GM12878 (cell line): Measurements from ENCODE around the gene ARHGAP9. TPM values are rescaled to one million over a fixed set of nuclear protein-coding genes. Genes with fewer than 3 reads are reported as not detected.

Experiments
- ATAC-seq: fragments of 200-7000 bp; cut with Tn5 transposase; 3 replicates; pipeline ENCODE4 v1.9.1; 2020; ENCODE audit warnings: mild to moderate bottlenecking, moderate library complexity
- BruUV-seq: library from RNA; stranded (reverse); fragments of 400-500 nt; replicated peaks from 2 replicates; lab custom pipeline; 2021; lab: Mats Ljungman, UMichigan
- CTCF ChIA-PET: fragments of 300-600 bp; sonication (Branson Sonifier 250); formaldehyde crosslinking; extraction: SDS; loops from one replicate; lab custom pipeline; 2021; ENCODE audit warnings: inconsistent platforms; lab: Yijun Ruan, JAX
- POLR2A ChIA-PET: fragments of 350-600 bp; formaldehyde crosslinking; extraction: SDS; loops from one replicate; lab custom pipeline; 2021; ENCODE audit warnings: inconsistent platforms; lab: Charles Lee
- RAD21 ChIA-PET: fragments of 300-600 bp; sonication (Branson Sonifier 250); formaldehyde crosslinking; loops from one replicate; lab custom pipeline; 2023; ENCODE audit warnings: antibody characterized with exemption; ENCODE audit not compliant: unreplicated experiment; lab: Charles Lee
- SMC1A ChIA-PET: fragments of 300-600 bp; sonication (Branson Sonifier 250); formaldehyde crosslinking; loops from one replicate; lab custom pipeline; 2023; ENCODE audit not compliant: unreplicated experiment, uncharacterized antibody; lab: Charles Lee
- DNase-seq: peaks from one replicate; pipeline ENCODE4 v3.0.0-alpha.2; 2011; ENCODE audit warnings: low read depth, low spot score
- FAIRE-seq: peaks from 3 replicates; lab custom pipeline; 2011; peaks lifted over from hg19 to GRCh38; lab: Jason Lieb, UNC
- H2AFZ ChIP-seq: 2 replicates; pipeline ENCODE4 v1.6.0; 2011; ENCODE audit warnings: low read depth, low read length, control low read depth; ENCODE audit not compliant: control insufficient read depth
- H3K27ac ChIP-seq: 2 replicates; pipeline ENCODE4 v1.5.1; 2011; ENCODE audit warnings: control low read depth; ENCODE audit not compliant: control insufficient read depth, insufficient read depth
- H3K27me3 ChIP-seq, 2 experiments: replicated peaks in 1 of 2; 2 replicates each; pipeline versions ENCODE4 v1.6.0 to v1.6.1; 2011; ENCODE audit warnings: low read length in 1 of 2; ENCODE audit not compliant: control insufficient read depth in 2 of 2, insufficient read depth in 2 of 2
- H3K36me3 ChIP-seq, 2 experiments: 2 replicates each; pipeline ENCODE4 v1.5.1; 2011; ENCODE audit warnings: low read length in 1 of 2; ENCODE audit not compliant: control insufficient read depth in 2 of 2, insufficient read depth in 2 of 2
- H3K4me1 ChIP-seq: 2 replicates; pipeline ENCODE4 v1.6.1; 2011; ENCODE audit warnings: mild to moderate bottlenecking, low read length, moderate library complexity, mixed read lengths; ENCODE audit not compliant: control insufficient read depth, insufficient read depth
- H3K4me2 ChIP-seq: 2 replicates; pipeline ENCODE4 v1.6.0; 2011; ENCODE audit warnings: control low read depth; ENCODE audit not compliant: control insufficient read depth, insufficient read depth
- H3K4me3 ChIP-seq: fragments of 200-600 bp; sonication (generic); 2 replicates; pipeline ENCODE4 v1.5.1; 2016
- H3K79me2 ChIP-seq: 2 replicates; pipeline ENCODE4 v1.6.0; 2011; ENCODE audit warnings: low read length; ENCODE audit not compliant: control insufficient read depth, insufficient read depth
- H3K9ac ChIP-seq: 2 replicates; pipeline ENCODE4 v1.8.0; 2011; ENCODE audit warnings: low read length, control low read depth, mixed read lengths; ENCODE audit not compliant: control insufficient read depth, insufficient read depth
- H3K9me3 ChIP-seq: replicated peaks from 3 replicates; pipeline ENCODE4 v1.5.1; 2011; ENCODE audit warnings: mild to moderate bottlenecking, low read length; ENCODE audit not compliant: control insufficient read depth, insufficient read depth
- H4K20me1 ChIP-seq: 2 replicates; pipeline ENCODE4 v1.6.0; 2011; ENCODE audit not compliant: control insufficient read depth, insufficient read depth
- ASH2L ChIP-seq: fragments of 300-600, 200-600 bp; sonication (generic); IDR thresholded peaks from 2 replicates; pipeline ENCODE4 v1.6.1; 2017; ENCODE audit warnings: low read depth, mild to moderate bottlenecking, borderline replicate concordance
- CBX5 ChIP-seq: sonication (generic); IDR thresholded peaks from 2 replicates; pipeline ENCODE4 v1.6.1; 2016; ENCODE audit warnings: low read depth, moderate library complexity, mild to moderate bottlenecking, inconsistent platforms
- EED ChIP-seq: sonication (generic); IDR thresholded peaks from 2 replicates; pipeline ENCODE4 v1.6.1; 2016; ENCODE audit warnings: antibody characterized with exemption, low read depth
- NBN ChIP-seq: fragments of 450-650 bp; IDR thresholded peaks from 2 replicates; pipeline ENCODE4 v1.6.1; 2016
- NFYA ChIP-seq: IDR thresholded peaks from 2 replicates; pipeline ENCODE4 v1.6.1; 2011; ENCODE audit warnings: low read depth, mild to moderate bottlenecking, low read length, improper control_type of control experiment, borderline replicate concordance
- NR2C2 ChIP-seq: IDR thresholded peaks from 2 replicates; pipeline ENCODE4 v1.6.1; 2011; ENCODE audit warnings: borderline replicate concordance, low read depth; ENCODE audit not compliant: control insufficient read depth, insufficient read length
- PAX8 ChIP-seq: fragments of 450-650 bp; IDR thresholded peaks from 2 replicates; pipeline ENCODE4 v1.6.1; 2017; ENCODE audit warnings: mild to moderate bottlenecking, moderate library complexity
- POU2F2 ChIP-seq: IDR thresholded peaks from 3 replicates; pipeline ENCODE4 v1.6.1; 2011; ENCODE audit warnings: low read depth, mild to moderate bottlenecking, low read length, borderline replicate concordance
- STAT1 ChIP-seq: fragments of 450-650 bp; conservative IDR thresholded peaks from 2 replicates; pipeline ENCODE4 v1.6.1; 2014; ENCODE audit warnings: antibody characterized with exemption, mild to moderate bottlenecking
- SUPT20H ChIP-seq: IDR thresholded peaks from 2 replicates; pipeline ENCODE4 v1.6.1; 2011; ENCODE audit warnings: low read depth, mild to moderate bottlenecking, low read length, moderate library complexity, borderline replicate concordance; ENCODE audit not compliant: control insufficient read depth
- TCF7 ChIP-seq: IDR thresholded peaks from 2 replicates; pipeline ENCODE4 v1.6.1; 2014; ENCODE audit warnings: antibody characterized with exemption, borderline replicate concordance
- WRNIP1 ChIP-seq: IDR thresholded peaks from 2 replicates; pipeline ENCODE4 v1.6.1; 2011; ENCODE audit warnings: low read depth, low read length, improper control_type of control experiment, borderline replicate concordance
- WGBS: methylation state at CpG from one replicate; pipeline ENCODE4 v1.1.6; 2016; ENCODE audit warnings: low lambda C conversion rate; ENCODE audit not compliant: insufficient replicate concordance, insufficient coverage; ENCODE audit errors: missing lambda C conversion rate; 5-methylcytosine and 5-hydroxymethylcytosine counted together
- in situ Hi-C: fragments of 300-500 bp; cut with MboI; formaldehyde crosslinking; loops from 9 replicates; pipeline ENCODE4 v1.14.3; 2018; ENCODE audit warnings: mixed read lengths
- intact Hi-C: fragments of 100-400 bp; cut with micrococcal nuclease; formaldehyde crosslinking; loops from one replicate; pipeline ENCODE4 v1.14.2; 2022; ENCODE audit not compliant: unreplicated experiment
- polyA plus RNA-seq, 11 experiments: library from polyadenylated mRNA; depleted of rRNA in 4 of 11; unstranded in 6 of 11; stranded (reverse) in 5 of 11; fragments of >200 nt; fragmentation: Nextera tagmentation in 4 of 11; fragmentation: Illumina TruSeq in 1 of 11; extraction: Ambion mirVana in 4 of 11; extraction: Trizol in 1 of 11; gene quantifications; 1 replicate in 1 of 11; 2 replicates in 10 of 11; pipeline versions ENCODE4 v1.2.1 to v1.2.3, GENCODE V29; 2011 to 2016; ENCODE audit warnings: inconsistent platforms in 2 of 11, missing spikeins in 2 of 11, low read depth in 1 of 11
- total RNA-seq, 4 experiments: library from RNA; depleted of rRNA in 3 of 4; stranded (reverse); fragments of >200 nt in 3 of 4; fragmentation: Illumina TruSeq in 1 of 4; extraction: Trizol in 1 of 4; gene quantifications; 2 replicates each; pipeline versions ENCODE4 v1.2.1 to v1.2.3, GENCODE V29; 2013 to 2021
- TF ChIP-seq, protein P1 (sequence below): IDR thresholded peaks from 2 replicates; pipeline ENCODE4 v1.6.1; 2012; ENCODE audit warnings: improper control_type of control experiment, low read depth, low read length; ENCODE audit not compliant: insufficient replicate concordance
- TF ChIP-seq, protein P2 (sequence below): IDR thresholded peaks from 2 replicates; pipeline ENCODE4 v1.6.1; 2011; ENCODE audit warnings: borderline replicate concordance, low read depth, mild to moderate bottlenecking, moderate library complexity, low read length; ENCODE audit not compliant: insufficient read depth, poor library complexity, severe bottlenecking
- TF ChIP-seq, protein P3 (sequence below): IDR thresholded peaks from 2 replicates; pipeline ENCODE4 v1.6.1; 2012; ENCODE audit warnings: low read length, inconsistent platforms

ARHGAP9 gene
- total and polyA plus RNA-seq, 10 of the 15 experiments (the other 5 are each of a cell fraction or from before 2014, with no cell fraction given), result 19.5 to 102 (median 76.8) TPM

DNA sequence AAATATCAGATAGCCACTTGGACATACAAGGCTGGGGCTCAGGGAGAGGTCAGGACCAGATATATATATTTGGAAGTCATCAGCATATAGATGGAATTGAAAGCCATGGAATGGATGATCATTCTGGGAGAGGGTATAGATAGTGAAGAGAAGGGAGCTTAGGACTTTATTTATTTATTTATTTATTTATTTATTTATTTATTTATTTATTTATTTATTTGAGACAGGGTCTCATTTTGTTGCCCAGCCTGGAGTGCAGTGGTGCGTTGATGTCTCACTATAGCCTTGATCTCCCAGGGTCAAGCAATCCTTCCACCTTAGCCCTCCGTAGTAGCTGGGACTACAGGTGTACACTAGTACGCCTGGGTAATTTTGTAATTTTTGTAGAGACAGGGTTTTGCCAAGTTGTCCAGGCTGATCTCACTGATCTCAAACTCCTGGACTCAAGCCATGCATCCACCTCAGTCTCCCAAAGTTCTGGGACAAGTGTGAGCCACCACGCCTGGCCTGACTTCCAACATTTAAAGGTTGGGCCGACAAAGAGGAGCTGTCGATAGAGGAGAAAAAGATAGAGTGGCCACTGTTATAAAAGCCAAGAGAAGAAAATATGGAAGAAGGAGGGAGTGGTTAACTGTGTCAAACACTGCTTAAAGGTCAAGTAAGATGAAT lies 33.2 kb downstream of the ARHGAP9 start:
- Histone ChIP-seq H4K20me1 (no peaks in the 10 kb centered on the region), H3K27ac (no peak overlapping the region), H3K36me3 (no peaks in the 10 kb centered on the region), H3K27me3 (no peaks in the 10 kb centered on the region), H3K9me3 (no peaks in the 10 kb centered on the region; the same call in 2 of the 3 replicates), H3K79me2 (no peaks in the 10 kb centered on the region), H3K9ac (no peak overlapping the region), H2AFZ (no peak overlapping the region), H3K4me1 (no peaks in the 10 kb centered on the region), H3K4me3 (no peak overlapping the region), H3K4me2 (no peak overlapping the region)
- in situ Hi-C loops, result no loop called here
- ChIA-PET POLR2A (interaction anchor here (0.6 to 2.3 kb wide), 3 partner anchors 9 to 695 kb away, joined by 3 to 5 read pairs (median 4); partner anchors contain the start of gene INHBE), SMC1A (no interaction called here), RAD21 (no interaction called here), CTCF (interaction anchor here (0.6 to 6.3 kb wide), 6 partner anchors 8 to 203 kb away, joined by 3 to 49 read pairs (median 5); partner anchors contain the start of gene INHBE)
- BruUV-seq, result no TSS peak
- 85% methylated on average over 6 of the region's 6 CpGs for WGBS
- ATAC-seq (no peak), DNase-seq (no peak), FAIRE-seq (no peak)
- intact Hi-C loops, result no loop called here
- no peak for TF ChIP-seq WRNIP1
- TF ChIP-seq CBX5, result no peak
- no peak for TF ChIP-seq POU2F2
- no peak for TF ChIP-seq NR2C2
- TF ChIP-seq NFYA, result no peak
- TF ChIP-seq STAT1, result no peak
- no peak for TF ChIP-seq PAX8
- TF ChIP-seq, protein P1, sequence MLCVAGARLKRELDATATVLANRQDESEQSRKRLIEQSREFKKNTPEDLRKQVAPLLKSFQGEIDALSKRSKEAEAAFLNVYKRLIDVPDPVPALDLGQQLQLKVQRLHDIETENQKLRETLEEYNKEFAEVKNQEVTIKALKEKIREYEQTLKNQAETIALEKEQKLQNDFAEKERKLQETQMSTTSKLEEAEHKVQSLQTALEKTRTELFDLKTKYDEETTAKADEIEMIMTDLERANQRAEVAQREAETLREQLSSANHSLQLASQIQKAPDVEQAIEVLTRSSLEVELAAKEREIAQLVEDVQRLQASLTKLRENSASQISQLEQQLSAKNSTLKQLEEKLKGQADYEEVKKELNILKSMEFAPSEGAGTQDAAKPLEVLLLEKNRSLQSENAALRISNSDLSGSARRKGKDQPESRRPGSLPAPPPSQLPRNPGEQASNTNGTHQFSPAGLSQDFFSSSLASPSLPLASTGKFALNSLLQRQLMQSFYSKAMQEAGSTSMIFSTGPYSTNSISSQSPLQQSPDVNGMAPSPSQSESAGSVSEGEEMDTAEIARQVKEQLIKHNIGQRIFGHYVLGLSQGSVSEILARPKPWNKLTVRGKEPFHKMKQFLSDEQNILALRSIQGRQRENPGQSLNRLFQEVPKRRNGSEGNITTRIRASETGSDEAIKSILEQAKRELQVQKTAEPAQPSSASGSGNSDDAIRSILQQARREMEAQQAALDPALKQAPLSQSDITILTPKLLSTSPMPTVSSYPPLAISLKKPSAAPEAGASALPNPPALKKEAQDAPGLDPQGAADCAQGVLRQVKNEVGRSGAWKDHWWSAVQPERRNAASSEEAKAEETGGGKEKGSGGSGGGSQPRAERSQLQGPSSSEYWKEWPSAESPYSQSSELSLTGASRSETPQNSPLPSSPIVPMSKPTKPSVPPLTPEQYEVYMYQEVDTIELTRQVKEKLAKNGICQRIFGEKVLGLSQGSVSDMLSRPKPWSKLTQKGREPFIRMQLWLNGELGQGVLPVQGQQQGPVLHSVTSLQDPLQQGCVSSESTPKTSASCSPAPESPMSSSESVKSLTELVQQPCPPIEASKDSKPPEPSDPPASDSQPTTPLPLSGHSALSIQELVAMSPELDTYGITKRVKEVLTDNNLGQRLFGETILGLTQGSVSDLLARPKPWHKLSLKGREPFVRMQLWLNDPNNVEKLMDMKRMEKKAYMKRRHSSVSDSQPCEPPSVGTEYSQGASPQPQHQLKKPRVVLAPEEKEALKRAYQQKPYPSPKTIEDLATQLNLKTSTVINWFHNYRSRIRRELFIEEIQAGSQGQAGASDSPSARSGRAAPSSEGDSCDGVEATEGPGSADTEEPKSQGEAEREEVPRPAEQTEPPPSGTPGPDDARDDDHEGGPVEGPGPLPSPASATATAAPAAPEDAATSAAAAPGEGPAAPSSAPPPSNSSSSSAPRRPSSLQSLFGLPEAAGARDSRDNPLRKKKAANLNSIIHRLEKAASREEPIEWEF, result no peak
- no peak for TF ChIP-seq ASH2L
- TF ChIP-seq NBN, result no peak
- no peak for TF ChIP-seq SUPT20H
- TF ChIP-seq, protein P2, sequence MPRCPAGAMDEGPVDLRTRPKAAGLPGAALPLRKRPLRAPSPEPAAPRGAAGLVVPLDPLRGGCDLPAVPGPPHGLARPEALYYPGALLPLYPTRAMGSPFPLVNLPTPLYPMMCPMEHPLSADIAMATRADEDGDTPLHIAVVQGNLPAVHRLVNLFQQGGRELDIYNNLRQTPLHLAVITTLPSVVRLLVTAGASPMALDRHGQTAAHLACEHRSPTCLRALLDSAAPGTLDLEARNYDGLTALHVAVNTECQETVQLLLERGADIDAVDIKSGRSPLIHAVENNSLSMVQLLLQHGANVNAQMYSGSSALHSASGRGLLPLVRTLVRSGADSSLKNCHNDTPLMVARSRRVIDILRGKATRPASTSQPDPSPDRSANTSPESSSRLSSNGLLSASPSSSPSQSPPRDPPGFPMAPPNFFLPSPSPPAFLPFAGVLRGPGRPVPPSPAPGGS, result no peak
- TF ChIP-seq TCF7, result no peak
- no peak for TF ChIP-seq EED
- TF ChIP-seq, protein P3, sequence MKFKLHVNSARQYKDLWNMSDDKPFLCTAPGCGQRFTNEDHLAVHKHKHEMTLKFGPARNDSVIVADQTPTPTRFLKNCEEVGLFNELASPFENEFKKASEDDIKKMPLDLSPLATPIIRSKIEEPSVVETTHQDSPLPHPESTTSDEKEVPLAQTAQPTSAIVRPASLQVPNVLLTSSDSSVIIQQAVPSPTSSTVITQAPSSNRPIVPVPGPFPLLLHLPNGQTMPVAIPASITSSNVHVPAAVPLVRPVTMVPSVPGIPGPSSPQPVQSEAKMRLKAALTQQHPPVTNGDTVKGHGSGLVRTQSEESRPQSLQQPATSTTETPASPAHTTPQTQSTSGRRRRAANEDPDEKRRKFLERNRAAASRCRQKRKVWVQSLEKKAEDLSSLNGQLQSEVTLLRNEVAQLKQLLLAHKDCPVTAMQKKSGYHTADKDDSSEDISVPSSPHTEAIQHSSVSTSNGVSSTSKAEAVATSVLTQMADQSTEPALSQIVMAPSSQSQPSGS, result no peak
